Stimulated activated CD4-positive, alpha-beta T cell treated with anti-CD3 and anti-CD28 coated beads, Interleukin-1b, Interleukin-23, amount 100 ng/mL, for 1 hour (primary cell): Measurements from ENCODE around the gene WFDC5.
"Not testable (repeated sequence)": the region's sequence is repeated elsewhere in the genome, so short reads cannot be mapped to it uniquely, and the experiment has no call there.

ENCODE experiments used
- DNase-seq, 2 donors: peaks; one replicate each; pipeline ENCODE4 v3.0.0-alpha.2; 2020; ENCODE audit warnings: low read depth in 2 of 2

The WFDC5 gene

GRCh38 chr20:45114465-45115385 is at the start of gene WFDC5:
WFDC5 (minus strand) TSS chr20:45115174; CDS start chr20:45115083, 91 bp downstream.
- no peak for DNase-seq

- no peak for DNase-seq
These were observed 48.3 kb upstream of the WFDC5 start for GRCh38 chr20:45163083-45163803.

GRCh38 chr20:45157962-45158361 is 43.0 kb upstream of the WFDC5 start:
- no peak for DNase-seq

- no peak for DNase-seq
These were observed 41.7 kb upstream of the WFDC5 start for GRCh38 chr20:45156713-45157112.

- DNase-seq: not testable (repeated sequence)
These were observed 39.8 kb upstream of the WFDC5 start for GRCh38 chr20:45154794-45155193.

GRCh38 chr20:45154183-45154582 is 39.2 kb upstream of the WFDC5 start:
- DNase-seq: no peak

- DNase-seq: no peak
These were observed 38.8 kb upstream of the WFDC5 start for GRCh38 chr20:45153752-45154151.

- no peak for DNase-seq
These were observed 38.2 kb upstream of the WFDC5 start for GRCh38 chr20:45153147-45153546.

GRCh38 chr20:45152405-45152804 is 37.4 kb upstream of the WFDC5 start:
- no peak for DNase-seq

GRCh38 chr20:45149062-45149461 is 34.1 kb upstream of the WFDC5 start:
- DNase-seq: no peak

GRCh38 chr20:45140836-45141235 is 25.9 kb upstream of the WFDC5 start:
- no peak for DNase-seq

- DNase-seq: not testable (repeated sequence)
These were observed 24.9 kb upstream of the WFDC5 start for GRCh38 chr20:45139733-45140375.

GRCh38 chr20:45138561-45139300 is 23.8 kb upstream of the WFDC5 start:
- peak in 1 of 2 donors; percentile 24 for DNase-seq

- no peak for DNase-seq
These were observed 21.9 kb upstream of the WFDC5 start for GRCh38 chr20:45136911-45137310.

- no peak for DNase-seq
These were observed 13.1 kb upstream of the WFDC5 start for GRCh38 chr20:45128099-45128498.

GRCh38 chr20:45124365-45124764 is 9.4 kb upstream of the WFDC5 start, which contains the start of gene WFDC12:
WFDC12 (minus strand) TSS chr20:45124465; CDS start chr20:45124447, 18 bp downstream.
- no peak for DNase-seq

GRCh38 chr20:45121388-45121787 is 6.4 kb upstream of the WFDC5 start:
- no peak for DNase-seq

- DNase-seq: no peak
These were observed 4.7 kb upstream of the WFDC5 start for GRCh38 chr20:45119556-45120266.

- no peak for DNase-seq
These were observed 3.1 kb upstream of the WFDC5 start for GRCh38 chr20:45118028-45118427.

- DNase-seq: no peak
These were observed 2.6 kb upstream of the WFDC5 start for GRCh38 chr20:45117581-45117980.

GRCh38 chr20:45115829-45116228 is 855 bp upstream of the WFDC5 start:
- no peak for DNase-seq
